ENCODE measurements around the gene HSD17B12. TPM values are rescaled to one million over a fixed set of nuclear protein-coding genes. Genes with fewer than 3 reads are reported as not detected.

HSD17B12 gene
- total RNA-seq, 1 donor from 2014 or later = 58.3 TPM

DNA sequence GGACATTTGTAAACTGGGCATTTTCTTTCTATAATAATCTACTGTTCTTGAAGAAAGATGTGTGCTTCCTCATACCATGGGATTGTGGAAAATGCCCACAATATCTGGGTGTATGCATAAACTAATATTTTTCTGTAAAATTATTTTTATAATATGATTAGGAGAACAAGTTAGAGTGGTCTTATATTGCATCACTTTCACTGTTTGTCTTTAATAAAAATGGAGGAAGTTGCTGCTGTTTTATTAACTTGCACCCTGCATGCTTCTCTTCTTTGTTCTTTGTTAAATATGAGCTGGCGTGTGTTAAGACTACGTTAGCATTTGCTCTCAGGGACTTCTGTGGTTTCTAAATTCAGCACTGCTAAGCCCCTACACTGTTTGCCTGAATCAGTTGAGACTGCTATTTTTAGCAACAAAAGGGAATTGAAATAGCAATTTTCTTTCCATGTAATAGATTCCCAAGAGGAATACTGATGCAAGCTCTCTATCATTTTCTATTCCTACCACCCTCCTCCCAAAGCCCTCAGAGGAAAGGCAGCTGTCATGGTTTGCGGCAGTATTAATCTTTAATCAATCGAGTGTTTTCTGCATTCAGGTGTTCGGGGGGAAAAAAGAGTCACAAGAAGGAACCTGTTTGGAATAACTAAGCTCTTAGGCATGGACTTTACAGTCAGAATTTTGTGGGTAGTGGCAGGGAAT, 56.1 kb downstream of the HSD17B12 start:
- no peak for DNase-seq
- Mint-ChIP-seq H3K9me3 (peaks cover 12% of the 10 kb centered on the region), H3K27me3 (no peaks in the 10 kb centered on the region), H3K36me3 (ENCODE audit: low read depth) (peaks cover 34% of the 10 kb centered on the region), H3K4me3 (no peak overlapping the region), H3K4me1 (peaks cover 26% of the 10 kb centered on the region), H3K27ac (no peak overlapping the region)
- no peak for ATAC-seq (ENCODE audit: low read depth)
- TF ChIP-seq, protein P1, sequence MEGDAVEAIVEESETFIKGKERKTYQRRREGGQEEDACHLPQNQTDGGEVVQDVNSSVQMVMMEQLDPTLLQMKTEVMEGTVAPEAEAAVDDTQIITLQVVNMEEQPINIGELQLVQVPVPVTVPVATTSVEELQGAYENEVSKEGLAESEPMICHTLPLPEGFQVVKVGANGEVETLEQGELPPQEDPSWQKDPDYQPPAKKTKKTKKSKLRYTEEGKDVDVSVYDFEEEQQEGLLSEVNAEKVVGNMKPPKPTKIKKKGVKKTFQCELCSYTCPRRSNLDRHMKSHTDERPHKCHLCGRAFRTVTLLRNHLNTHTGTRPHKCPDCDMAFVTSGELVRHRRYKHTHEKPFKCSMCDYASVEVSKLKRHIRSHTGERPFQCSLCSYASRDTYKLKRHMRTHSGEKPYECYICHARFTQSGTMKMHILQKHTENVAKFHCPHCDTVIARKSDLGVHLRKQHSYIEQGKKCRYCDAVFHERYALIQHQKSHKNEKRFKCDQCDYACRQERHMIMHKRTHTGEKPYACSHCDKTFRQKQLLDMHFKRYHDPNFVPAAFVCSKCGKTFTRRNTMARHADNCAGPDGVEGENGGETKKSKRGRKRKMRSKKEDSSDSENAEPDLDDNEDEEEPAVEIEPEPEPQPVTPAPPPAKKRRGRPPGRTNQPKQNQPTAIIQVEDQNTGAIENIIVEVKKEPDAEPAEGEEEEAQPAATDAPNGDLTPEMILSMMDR (IDR thresholded peaks at IDR 0.05) = no peak
- CTCF ChIA-PET = interaction anchor here (0.5 kb wide), 1 partner anchor 444 kb away, joined by 3 read pairs; no protein-coding TSS in a partner anchor
- intact Hi-C loops (cut with micrococcal nuclease) = no loop called here
- POLR2A ChIA-PET = no interaction called here

DNA sequence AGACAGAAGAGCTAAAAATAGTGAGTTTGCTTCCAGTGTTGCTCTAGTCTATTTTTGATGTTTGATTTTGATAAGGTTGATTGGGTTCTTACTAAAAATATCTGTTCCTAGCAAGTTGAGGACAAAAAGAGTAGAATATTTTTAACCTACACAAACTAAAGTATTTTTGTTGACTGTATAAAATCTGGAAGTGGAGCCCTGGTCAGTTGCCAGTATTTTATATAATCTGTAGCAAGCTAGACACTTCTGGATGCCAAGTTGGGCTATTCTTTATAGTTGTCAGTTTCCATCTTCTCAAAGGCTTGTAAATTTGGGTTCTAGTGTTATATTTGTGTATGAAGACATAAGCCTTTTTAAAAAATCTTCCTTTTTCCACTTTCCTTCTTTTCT, 56.7 kb downstream of the HSD17B12 start:
- Mint-ChIP-seq H3K27ac (no peak overlapping the region), H3K27me3 (no peaks in the 10 kb centered on the region), H3K4me3 (no peak overlapping the region), H3K36me3 (ENCODE audit: low read depth) (peaks cover 31% of the 10 kb centered on the region), H3K9me3 (peaks cover 12% of the 10 kb centered on the region), H3K4me1 (peaks cover 26% of the 10 kb centered on the region)
- ChIA-PET CTCF (interaction anchor here (0.5 kb wide), 1 partner anchor 444 kb away, joined by 3 read pairs; no protein-coding TSS in a partner anchor), POLR2A (no interaction called here)
- TF ChIP-seq, protein P1 (IDR thresholded peaks at IDR 0.05) = no peak
- ATAC-seq (ENCODE audit: low read depth) (no peak), DNase-seq (no peak)
- intact Hi-C loops (cut with micrococcal nuclease) = no loop called here

DNA sequence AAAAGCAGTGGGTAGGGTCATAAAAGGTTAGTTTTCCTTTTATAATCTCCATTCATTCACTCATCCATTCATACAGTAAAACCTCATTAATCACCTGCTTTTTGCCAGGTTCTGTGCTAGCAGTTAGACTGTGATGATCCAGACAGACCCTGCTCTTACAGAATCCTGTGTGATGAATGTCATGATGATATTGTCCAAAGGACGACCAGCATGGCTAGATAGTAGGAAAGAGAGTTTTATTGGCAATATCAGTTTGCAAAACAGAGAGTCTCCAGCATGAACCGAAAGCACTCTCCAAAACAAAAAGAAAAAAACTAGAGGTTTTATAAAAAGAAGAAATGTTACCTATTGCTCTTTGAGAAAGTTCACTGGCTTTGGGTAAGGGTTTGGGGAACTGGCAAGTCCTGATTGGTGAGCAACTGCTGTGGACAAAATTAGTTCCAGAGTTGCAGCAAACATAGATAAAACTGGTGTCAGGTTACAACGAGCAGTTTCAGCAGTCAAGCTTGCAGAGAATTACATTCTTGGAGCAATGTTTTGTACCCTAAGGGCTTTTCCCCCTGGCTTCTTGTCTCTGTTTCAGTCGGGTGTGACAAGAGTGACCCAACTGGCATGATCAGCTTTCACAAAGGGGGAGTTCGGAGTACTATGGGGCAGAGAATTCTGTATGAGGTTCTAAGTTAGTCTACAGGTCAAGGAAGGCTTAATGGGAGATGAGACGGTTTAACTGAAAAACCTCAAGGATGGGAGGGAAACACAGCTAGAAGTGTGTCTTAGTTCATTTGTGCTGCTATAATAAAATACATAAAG, 58.3 kb downstream of the HSD17B12 start:
- CTCF ChIA-PET = no interaction called here

DNA sequence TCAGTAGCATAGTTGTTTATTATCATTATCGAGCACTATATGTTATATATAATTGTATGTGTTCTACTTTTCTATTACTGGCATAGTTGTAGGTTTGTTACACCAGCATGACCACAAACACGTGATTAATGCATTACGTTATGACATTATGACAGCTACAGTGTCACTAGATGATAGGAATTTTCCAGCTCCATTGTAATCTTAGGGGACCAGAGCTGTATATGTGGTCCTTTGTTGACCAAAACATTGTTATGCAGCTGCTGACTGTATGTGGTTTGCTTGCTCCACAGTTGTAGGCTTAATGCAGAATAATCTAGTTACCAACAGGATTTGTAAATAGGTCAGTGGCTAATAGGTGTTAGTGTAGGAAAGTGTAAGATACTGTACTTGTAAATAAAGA, 66.1 kb downstream of the HSD17B12 start:
- DNase-seq (no peak), ATAC-seq (ENCODE audit: low read depth) (no peak)
- no peaks in the 10 kb centered on the region for H3K27me3 Mint-ChIP-seq
- no peaks in the 10 kb centered on the region for H3K4me1 Mint-ChIP-seq
- H3K27ac Mint-ChIP-seq = no peak overlapping the region
- no peak overlapping the region for H3K4me3 Mint-ChIP-seq
- ChIA-PET CTCF (no interaction called here), POLR2A (no interaction called here)
- TF ChIP-seq, protein P1 (IDR thresholded peaks at IDR 0.05) = no peak
- peaks cover 45% of the 10 kb centered on the region for H3K36me3 Mint-ChIP-seq (ENCODE audit: low read depth)
- H3K9me3 Mint-ChIP-seq = peaks cover 19% of the 10 kb centered on the region
- intact Hi-C loops (cut with micrococcal nuclease) = no loop called here

More for the DNA sequence above, 58.3 kb downstream of the HSD17B12 start:
- Mint-ChIP-seq H3K4me1 (peaks cover 26% of the 10 kb centered on the region), H3K9me3 (peaks cover 18% of the 10 kb centered on the region), H3K27ac (no peak overlapping the region), H3K36me3 (ENCODE audit: low read depth) (peaks cover 31% of the 10 kb centered on the region), H3K4me3 (no peak overlapping the region), H3K27me3 (no peaks in the 10 kb centered on the region)
- POLR2A ChIA-PET = no interaction called here
- no peak for DNase-seq
- intact Hi-C loops (cut with micrococcal nuclease) = no loop called here
- TF ChIP-seq, protein P1 (IDR thresholded peaks at IDR 0.05) = no peak
- no peak for ATAC-seq (ENCODE audit: low read depth)

DNA sequence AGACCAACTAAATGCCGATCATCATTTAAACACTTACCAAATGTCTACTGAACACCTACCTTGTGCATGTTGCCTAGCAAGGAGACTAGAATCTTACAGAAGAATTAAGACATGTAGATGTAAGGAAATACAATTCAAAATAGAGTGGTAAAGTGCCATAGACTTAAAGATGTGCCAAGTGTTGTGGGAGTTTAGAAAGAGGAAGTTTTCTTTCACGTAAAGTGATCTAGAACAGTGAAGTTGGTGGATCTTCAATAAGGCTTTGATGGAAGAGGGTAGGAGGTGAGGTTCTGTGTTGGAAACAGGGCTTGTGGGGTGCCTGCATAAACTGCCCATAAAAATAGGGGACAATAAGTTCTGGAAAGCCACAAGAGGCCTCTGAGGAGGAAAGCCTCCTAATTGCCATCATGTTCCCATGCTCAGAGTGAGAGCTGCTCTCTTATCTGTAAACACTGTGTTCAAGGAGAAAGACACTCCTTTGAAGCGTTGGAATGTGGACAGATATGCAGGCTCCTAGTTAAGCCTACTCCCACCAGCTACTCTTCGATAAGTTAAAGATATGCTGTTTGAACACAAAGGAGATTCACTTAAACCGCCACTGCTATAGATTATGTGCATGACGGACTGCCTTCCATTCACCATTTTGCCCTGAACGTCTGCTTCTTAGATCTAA, 66.7 kb downstream of the HSD17B12 start:
- Mint-ChIP-seq H3K4me1 (no peaks in the 10 kb centered on the region), H3K36me3 (ENCODE audit: low read depth) (peaks cover 48% of the 10 kb centered on the region), H3K4me3 (no peak overlapping the region), H3K27me3 (no peaks in the 10 kb centered on the region), H3K9me3 (peaks cover 19% of the 10 kb centered on the region), H3K27ac (no peak overlapping the region)
- intact Hi-C loops (cut with micrococcal nuclease) = no loop called here
- ChIA-PET POLR2A (no interaction called here), CTCF (no interaction called here)
- TF ChIP-seq, protein P1 (IDR thresholded peaks at IDR 0.05) = no peak
- DNase-seq (no peak), ATAC-seq (ENCODE audit: low read depth) (no peak)
